GF-D8 (cell line): ENCODE measurements around the gene ADORA1.

Source experiments
- DNase-seq: peaks from one replicate; lab custom pipeline; 2025; lab: John Stamatoyannopoulos, UW

The ADORA1 gene

DNA sequence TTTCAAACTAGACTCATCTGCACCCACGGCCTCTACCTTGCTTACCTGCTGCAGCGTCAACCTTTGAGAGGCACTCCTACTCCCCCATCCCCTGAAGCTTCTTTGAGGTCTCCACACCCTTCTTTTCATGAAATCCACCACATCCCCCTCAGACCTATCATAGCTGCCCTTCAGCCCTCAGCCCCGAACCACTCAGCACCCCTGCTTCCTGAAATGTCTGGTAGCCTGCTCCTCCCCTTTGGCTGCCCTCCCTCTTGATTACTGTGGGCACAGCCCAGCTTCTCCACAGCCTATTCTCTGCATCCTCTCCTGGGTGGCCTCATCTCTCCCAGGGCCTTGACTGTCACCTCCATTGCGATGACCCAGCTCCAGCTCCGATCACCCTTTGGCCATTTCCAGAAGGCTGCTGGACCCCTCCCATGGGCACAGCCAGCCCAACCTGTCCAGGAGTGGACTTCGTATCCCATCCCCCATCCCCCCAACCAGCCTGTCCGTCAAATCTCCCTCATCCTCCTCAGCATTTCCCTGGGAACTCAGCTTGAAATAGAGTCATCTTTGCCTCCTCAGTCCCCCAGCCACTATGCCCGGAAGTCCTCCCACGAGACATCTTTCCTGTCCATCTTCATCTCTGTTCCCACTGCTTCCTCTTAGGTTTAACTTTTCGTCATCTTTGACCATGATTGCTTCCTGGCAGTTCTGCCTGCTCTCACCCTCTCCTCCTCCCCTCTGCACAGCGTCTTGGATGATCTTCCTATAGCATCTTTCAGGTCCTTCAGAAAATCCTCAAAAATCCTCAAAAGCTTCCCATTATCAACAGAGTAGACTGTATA is 6.1 kb upstream of the ADORA1 start:
- DNase-seq, result peak; percentile 25

- DNase-seq, result no peak
Measured at GRCh38 chr1:203122159-203122558, 5.4 kb upstream of the ADORA1 start.

GRCh38 chr1:203124011-203124410 is 3.5 kb upstream of the ADORA1 start:
- no peak for DNase-seq

GRCh38 chr1:203124546-203125317 is 2.8 kb upstream of the ADORA1 start:
- no peak for DNase-seq

GRCh38 chr1:203126151-203126865 is 1.2 kb upstream of the ADORA1 start:
- no peak for DNase-seq

- no peak for DNase-seq
Measured at GRCh38 chr1:203126866-203127665, 460 bp upstream of the ADORA1 start.

DNA sequence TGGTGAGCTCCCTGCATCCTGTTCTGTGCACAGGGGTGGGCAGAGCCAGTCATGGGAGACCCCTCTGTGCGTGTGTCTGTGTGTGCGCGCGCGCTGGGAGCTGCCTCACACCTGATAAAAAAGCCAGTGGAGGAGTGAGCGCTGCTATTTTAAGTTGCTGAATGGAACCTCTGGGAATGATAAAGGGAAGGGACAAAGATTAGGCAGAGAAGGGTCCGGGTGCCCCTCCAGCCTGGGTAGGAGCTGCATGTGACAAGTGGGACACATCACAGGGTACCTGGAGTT is 847 bp downstream of the ADORA1 start:
- DNase-seq, result no peak

- no peak for DNase-seq
Measured at GRCh38 chr1:203128716-203129500, 1.4 kb downstream of the ADORA1 start.

- DNase-seq, result no peak
Measured at GRCh38 chr1:203129501-203130231, 2.1 kb downstream of the ADORA1 start.

- DNase-seq, result no peak
Measured at GRCh38 chr1:203130358-203130985, 2.9 kb downstream of the ADORA1 start.

GRCh38 chr1:203131548-203132200 is 4.1 kb downstream of the ADORA1 start:
- DNase-seq, result no peak

DNA sequence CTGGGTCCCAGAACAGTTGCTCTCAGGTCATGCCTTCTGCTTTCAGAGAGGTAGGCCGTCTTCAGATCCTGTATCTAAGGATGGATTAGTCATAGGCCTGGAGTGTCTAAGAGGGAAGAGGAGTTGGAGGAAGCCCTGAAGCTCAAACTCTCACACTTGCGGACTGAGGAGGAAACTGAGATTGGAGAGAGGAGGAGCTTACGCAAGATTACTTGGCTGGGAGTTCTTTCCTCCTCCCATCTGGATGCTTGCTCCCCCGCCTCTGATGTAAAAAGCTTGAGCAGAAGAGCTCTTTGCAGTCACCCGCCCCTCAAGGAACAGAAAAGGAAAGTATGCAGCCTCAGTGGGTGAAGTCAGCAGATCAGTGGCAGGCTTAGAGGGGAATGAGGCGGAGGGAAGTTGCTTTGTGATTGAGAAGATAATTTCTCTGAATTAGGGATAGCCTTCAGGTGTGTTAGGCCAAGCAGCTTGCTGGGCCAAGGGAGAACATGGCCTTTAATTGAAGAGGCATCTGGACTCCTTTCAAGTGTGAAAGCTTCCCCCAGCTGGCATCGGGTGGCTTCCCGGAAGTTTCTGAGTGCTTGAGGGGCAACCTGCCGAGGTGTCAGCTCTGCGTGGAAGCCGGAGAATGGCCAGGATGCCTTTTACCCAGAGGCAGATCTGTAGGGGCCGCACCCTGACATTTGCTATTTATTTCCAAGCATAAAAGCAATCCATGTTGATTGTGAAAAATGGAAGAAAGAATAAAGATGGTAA is 6.6 kb downstream of the ADORA1 start:
- no peak for DNase-seq

DNA sequence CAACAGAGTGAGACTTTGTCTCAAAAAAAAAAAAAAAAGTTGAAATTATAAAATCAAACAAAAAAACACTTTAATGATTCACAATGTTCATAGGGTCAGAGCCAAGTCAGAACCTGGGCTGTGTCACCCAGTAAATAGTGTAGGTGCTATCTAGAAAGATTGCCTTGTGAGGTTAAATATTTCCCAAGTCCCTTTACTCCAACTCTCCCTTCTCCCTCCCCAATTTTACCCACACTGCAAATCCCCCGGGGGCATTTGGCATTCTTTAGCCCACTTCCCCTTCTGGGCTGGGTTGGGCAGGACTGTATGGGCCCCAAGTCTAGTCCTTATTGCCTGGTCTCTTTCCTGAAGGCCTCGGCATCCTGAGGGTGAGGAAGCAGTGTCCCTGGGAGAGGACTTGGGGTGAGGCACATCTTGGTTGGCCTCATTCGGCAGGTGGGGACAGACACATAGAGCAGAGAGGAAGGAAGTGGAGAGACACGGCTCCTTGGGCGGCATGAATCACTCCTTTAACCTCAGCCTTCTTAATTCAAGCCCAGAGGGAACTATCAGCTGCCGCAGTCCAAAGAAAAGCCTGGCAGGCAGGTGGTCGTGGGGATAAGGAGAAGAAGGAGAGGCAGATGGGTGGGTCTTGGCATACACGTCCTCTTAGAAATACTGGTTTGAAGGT is 8.2 kb downstream of the ADORA1 start:
- DNase-seq, result peak; percentile 9

GRCh38 chr1:203136409-203137042 is 9.0 kb downstream of the ADORA1 start:
- no peak for DNase-seq

DNA sequence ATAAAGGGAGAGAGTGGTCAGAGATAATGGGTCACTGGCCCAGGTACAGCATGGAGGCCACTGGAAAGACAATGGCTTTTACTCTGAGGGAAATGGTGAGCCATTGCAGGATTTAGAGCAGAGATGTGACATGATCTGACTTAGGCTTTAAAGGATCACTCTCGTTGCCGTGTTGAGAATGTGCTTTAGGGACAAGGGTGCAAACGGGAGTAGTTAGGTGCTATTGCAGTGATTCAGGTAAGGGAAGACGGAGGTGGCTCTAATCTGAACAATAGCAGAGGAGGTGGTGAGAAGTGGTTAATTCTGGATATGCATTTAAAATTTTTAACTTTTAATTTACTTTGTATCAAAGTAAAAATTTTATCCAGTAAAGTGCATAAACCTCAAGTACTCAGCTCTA is 9.8 kb downstream of the ADORA1 start:
- no peak for DNase-seq

DNA sequence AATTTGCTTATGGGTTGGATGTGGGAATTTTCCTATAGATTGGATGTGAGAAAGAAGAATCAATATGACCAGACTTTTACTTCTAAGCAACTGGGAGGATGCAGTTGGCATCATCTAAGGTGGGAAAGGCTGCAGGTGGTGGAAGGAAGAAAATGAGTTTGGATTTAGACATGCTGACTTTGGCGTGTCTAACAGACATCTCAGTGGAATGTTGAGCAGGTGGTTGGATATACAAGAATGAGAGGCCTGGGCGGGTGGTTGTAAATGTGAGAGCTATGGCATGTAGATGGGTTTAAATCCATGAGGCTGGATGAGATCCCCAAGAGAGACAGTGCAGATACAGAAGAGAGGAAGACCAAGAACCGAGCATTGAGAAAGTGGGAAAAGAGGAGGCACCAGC is 10.5 kb downstream of the ADORA1 start:
- no peak for DNase-seq

GRCh38 chr1:203139976-203140475 is 12.5 kb downstream of the ADORA1 start:
- no peak for DNase-seq
